GM21786 (cell line): ENCODE measurements around the gene ERBB2.
"Not testable (repeated sequence)": the region's sequence is repeated elsewhere in the genome, so short reads cannot be mapped to it uniquely, and the experiment has no call there.

Source experiments
- ATAC-seq: cut with Tn5 transposase; IDR thresholded peaks from one replicate; pipeline ENCODE4 v1.9.1; 2021; ENCODE audit not compliant: unreplicated experiment

Gene ERBB2

DNA sequence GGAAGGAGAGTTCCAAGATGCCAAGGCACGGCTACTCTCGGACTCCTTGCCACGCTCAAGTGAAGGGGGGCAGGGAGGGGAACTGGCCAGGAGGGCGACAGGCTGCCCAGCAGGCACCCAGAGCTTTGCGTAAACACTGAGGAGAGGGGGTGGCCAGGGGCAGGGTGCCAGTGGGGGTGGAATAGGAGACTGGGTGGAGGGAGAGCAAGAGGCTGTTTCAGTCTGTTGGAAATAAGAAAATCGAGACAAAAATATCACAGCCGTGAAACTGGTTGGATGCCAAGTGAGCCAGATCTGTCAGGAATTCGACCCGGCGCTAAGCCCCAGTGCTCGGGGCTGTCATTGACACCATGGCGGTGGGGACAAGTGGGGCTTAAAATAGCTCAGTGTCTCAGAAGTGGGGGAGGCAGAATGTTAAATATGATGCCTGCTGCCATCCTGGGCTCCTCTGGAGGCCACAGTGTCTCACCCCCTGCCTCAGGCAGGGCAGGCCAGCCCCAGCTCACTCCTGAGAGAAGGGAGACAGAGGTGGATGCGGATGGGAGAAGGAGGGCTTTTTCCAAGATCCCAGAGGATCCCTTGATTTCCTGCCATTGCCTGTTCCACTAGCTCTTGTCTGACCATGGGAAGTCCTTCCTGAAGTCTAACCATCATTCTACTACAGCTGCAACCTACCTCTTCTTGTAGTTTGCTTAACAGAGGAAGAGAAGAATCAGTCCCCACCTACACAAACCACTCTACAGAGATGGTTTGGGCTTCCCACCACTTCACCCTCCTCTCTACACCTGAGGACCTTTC, 22.1 kb upstream of the ERBB2 start:
- ATAC-seq = no peak

DNA sequence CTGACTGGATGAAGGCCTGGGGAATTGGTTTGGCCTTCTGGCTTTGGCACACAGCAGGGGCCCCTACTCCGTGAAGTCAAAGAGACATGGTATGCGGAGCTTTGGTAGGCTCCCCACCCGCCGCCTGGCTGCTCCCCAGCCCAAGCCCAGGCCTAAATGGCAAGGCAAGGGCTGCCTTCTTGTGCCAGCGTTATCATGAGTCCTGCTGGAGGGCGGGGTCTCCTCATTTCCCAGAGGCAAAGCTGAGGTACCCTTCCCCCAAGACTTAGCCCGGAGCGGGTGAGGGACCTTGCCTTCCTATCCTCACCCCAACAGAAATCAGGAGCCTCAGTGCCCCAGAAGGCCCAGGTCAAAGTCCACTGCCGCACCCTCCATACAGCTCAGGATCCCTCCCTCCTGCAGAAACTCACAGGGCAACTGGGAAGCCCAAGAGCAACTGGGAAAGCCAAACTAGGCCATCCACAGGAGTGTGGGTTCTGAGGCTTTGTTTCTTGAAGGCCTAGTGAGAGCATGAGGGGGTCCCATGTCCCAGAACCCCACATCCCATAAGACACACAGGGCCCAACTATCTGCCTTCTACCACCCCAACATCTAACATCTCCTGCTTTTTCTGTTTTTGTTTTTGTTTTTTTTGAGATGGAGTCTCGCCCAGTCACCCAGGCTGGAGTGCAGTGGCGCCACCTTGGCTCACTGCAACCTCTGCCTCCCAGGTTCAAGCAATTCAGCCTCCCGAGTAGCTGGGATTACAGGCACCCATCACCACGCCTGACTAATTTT, 21.3 kb upstream of the ERBB2 start:
- ATAC-seq = no peak

DNA sequence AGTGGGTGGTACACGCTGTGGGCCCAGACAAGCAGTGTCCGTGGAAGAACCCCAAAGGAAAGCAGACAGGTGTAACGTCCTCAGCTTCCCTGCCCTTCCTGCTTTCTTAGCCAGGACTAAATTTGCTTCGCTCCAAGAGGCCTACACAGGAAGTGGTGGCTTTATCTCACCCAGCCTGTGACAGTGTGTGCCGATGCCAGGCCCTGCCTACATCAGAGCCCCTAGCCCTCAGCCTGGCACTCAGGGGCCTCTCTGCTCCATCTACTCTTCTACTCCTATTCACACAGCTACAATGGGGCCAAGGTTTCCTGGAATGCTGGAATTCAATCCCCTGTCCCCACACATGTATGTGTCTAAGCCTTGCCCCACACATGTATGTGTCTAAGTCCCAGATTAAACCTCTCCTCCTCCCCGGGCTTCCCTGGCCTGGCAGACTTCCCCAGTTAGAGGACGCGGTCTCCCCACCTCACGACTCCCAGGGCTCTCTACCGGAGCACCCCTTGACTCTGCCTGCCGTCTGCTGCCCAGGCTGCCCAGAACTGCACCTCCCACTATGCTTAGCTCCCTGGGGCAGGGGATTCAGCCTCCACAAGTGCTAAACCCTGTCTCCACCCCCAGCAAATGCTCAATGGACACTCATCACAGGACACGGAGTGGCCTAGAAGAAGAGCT, 20.2 kb upstream of the ERBB2 start:
- no peak for ATAC-seq

DNA sequence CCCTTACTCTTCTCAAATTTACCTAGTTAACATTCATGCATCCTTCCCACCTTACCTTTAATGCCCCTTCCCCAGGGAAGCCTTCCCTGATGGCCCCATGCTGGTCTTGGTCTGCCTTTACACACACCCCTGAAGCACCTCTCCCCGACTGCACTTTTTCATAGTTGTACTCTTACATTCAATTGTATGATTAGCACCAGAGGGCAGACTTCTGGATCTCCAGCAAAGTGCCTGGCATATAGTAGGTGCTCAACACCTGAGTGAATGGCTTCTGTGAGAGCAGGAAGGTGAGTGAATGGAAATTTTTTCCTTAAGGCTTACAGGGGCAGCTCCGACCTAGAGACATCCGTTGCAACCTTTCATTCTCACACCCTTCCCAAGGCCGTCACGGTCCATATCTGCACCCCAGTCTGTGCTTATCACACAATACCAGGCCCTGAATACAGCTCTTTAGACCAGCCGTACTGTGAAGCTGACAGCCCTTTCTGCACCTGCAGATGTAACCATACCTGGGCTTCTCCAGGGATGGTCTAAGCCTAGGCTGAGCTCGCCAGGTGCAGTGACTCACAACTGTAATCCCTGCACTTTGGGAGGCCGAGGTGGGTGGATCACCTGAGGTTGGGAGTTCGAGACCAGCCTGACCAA, 16.4 kb upstream of the ERBB2 start:
- no peak for ATAC-seq

DNA sequence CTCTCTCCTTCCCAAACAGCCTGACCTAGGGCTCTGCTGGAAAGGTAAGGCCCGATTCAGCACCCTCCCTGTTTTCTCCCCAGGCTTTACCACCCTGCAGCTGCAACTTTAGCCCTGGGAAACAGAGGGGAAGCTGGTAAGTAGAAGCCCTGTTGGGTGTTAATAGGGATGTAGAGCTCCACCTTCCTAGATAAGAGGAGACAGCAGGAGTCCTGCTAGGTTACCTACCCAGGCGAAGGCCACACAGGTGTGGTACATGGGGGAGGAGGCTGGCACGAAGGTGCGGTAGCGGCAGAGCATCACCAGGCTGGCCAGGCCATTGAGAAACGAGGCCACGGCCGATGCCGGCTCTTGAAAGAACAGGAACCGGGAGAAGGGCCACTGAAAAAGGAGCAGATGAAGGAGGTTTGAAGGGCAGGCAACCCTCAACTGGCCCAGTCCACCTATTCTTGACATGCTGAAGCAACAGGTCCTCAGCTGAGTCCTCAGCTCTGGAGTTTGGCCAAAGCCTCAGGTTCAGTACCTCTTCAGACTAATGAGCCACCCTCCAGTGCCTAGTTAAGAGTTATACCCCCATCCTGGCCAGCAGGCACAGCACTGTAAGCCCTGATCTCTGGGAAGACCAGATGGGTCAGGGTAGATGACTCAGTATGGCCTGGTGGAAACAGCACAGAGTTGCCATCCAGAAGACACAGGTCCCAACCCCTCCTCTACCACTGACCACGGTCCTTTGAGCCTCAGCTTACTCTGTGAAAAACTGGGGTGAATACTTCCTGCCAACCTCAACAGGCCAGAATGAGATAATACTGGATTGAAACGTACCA, 15.3 kb upstream of the ERBB2 start:
- no peak for ATAC-seq

DNA sequence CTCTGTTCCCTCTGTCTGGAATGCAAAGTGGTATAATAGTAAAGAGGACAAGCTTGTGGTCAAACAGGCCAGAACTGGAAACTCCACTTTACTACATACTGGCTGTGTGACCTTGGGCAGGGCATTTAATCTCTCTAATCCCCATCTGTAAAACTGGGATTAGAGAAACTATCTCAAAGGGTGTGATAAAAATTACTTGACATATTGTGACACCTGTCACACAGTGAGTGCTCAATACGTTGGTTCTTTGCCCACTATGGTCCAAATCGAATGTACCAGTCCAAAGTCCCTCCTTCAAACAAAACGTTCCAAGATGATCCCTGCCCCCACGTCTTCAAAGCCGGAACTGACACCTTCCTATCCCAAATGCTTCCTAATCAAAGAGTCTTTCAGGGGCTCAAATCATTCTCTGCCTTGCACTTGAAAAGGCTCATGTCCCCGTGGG, 12.7 kb upstream of the ERBB2 start:
- no peak for ATAC-seq

DNA sequence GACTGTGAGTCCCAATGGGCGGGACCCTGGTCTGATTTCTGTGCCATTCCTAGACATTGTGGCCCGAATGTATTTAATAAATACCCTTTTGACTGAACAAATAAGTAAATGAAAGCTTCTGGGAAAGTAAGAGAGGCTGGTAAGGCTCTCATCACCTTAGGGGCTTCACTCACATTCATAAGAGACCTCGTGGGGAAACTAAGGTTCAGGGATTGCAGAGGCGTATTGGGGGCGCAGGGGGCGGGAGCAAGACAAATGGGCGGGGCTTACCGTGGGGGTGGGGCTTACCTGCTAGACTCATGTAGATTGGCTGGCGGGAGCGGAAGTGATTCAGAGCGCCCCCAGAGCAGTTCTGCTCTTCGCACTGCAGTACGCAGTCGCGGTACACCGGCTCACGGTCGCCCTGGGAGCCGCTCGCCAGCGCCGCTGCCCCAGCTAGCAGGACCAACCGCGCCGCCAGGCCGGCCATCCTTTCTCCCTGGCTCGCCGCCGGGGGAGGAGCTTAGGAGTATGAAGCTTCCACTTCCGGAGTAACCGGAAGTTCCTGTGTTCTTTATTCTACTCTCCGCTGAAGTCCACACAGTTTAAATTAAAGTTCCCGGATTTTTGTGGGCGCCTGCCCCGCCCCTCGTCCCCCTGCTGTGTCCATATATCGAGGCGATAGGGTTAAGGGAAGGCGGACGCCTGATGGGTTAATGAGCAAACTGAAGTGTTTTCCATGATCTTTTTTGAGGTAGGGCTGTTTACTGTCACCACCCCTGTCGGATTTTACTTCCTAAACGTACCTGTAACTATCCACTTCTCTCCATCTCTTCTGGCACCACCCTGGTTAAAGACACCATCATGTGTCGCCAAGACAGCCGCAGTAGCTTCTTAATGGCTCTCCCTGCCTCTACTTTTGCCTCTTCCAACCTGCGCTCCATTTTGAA, 12.1 kb upstream of the ERBB2 start, which contains the start of gene PGAP3:
TSS of gene PGAP3 (minus strand) at position 512 of the 929 bp plus-strand sequence. CDS start at position 469, 43 bp downstream.
- peak; percentile 80 for ATAC-seq

DNA sequence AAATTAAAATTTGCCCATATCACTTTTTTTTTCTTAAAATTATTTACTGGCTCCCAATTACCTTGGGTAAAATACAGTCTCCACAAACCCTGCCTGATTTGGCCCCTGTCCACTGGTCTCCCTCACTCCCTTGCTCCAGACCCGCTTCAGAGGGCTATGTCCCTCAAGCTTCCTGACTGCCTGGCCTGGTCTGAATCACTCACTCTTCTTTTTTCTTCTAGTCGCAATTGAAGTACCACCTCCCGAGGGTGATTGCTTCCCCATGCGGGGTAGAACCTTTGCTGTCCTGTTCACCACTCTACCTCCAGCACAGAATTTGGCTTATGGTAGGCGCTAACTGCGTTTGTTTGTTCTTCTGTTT, 11.4 kb upstream of the ERBB2 start:
- ATAC-seq = no peak

DNA sequence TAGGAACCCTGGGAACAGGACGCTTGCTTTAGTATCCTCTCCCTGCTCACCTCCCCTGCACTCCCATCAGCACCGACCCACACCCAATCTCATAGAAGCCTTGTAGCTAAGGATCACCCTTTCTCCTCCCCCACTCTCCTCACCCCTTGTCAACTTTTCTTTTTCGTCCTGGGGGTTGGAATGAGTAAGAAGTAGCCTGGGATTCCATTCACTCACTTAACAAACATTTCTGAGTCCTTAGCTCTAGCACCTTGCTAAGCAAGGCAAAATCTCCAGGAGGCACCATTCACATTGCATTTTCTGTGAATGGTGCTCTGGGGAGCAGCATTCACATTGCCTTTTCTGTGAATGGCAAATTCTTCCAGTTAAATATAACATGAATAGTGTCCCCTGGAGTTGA, 10.9 kb upstream of the ERBB2 start:
- ATAC-seq = no peak

DNA sequence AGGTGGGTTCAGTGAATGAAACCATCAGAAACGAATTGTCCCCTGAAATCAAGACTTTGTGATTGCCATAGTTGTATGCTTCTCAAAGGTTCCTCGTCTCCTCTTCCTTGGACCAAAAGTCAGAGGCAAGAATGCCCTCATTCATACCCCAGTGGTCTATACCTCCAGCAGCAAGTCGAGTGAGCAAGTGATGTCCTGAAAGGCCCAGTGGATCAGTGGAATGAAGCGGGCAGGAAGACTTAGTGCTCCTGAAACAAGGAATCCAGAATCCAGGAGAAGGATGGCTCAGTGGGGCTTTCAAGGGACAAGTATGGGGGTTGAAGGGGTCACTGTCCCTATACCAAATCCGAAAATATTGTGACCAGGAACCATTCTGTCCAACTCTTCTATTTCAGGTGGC, 5.3 kb upstream of the ERBB2 start:
- ATAC-seq = no peak

DNA sequence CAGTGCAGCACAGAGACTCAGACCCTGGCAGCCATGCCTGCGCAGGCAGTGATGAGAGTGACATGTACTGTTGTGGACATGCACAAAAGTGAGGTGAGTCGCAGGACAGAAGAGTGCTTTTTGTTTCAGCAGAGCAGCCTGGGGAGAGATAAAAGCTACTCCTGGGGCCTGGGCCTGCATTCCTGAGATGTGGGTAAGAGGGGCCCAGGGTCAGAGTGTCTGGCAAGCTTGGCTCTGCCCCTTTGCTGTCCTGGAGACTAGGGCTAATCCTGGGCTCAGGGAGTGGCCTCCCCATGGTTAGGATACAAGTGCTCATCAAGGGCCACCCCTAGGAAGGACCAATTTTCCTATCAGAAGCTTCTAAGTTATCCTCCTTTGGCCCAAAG, 4.8 kb upstream of the ERBB2 start:
- no peak for ATAC-seq

DNA sequence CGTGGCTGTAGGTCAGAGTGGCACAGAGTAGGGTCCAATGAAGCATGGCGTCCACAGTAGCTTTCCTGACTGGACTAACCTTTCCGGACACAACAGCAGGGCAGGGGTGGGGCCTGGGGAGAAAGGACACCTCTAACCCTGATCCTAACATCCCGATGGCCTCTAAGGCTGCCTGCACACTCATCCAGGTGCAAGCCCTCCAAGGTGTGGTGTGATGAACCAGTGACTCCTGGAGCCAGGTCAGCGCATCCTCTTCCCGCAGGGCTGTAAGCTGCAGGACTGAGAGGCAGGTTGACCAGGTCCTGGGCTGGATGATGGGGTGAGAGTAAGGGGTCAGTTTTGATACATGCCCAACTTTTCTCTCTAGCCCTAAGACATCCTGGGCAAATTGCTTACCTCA, 3.1 kb upstream of the ERBB2 start:
- ATAC-seq = no peak

DNA sequence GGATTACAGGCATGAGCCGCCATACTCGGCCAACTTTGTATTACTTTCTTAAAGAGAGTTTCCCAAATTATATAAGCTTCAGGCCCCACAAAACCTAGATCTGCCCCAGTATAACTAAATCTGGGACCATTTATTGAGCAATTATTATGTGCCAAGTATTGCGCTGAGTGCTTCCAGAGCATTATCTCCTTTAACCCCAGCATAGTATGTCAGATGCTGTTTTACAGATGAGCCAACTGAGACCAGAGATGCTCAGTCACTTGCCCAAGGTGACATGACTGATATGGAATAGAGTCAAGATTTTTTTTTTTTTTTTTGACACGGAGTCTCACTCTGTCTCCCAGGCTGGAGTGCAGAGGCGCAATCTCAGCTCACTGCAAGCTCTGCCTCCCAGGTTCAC, 1.9 kb upstream of the ERBB2 start:
- no peak for ATAC-seq

DNA sequence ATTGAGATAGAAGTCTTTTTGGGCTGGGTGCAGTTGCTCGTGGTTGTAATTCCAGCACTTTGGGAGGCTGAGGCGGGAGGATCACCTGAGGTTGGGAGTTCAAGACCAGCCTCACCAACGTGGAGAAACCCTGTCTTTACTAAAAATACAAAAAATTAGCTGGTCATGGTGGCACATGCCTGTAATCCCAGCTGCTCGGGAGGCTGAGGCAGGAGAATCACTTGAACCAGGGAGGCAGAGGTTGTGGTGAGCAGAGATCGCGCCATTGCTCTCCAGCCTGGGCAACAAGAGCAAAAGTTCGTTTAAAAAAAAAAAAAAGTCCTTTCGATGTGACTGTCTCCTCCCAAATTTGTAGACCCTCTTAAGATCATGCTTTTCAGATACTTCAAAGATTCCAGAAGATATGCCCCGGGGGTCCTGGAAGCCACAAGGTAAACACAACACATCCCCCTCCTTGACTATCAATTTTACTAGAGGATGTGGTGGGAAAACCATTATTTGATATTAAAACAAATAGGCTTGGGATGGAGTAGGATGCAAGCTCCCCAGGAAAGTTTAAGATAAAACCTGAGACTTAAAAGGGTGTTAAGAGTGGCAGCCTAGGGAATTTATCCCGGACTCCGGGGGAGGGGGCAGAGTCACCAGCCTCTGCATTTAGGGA, 577 bp upstream of the ERBB2 start:
- not testable (repeated sequence) for ATAC-seq

DNA sequence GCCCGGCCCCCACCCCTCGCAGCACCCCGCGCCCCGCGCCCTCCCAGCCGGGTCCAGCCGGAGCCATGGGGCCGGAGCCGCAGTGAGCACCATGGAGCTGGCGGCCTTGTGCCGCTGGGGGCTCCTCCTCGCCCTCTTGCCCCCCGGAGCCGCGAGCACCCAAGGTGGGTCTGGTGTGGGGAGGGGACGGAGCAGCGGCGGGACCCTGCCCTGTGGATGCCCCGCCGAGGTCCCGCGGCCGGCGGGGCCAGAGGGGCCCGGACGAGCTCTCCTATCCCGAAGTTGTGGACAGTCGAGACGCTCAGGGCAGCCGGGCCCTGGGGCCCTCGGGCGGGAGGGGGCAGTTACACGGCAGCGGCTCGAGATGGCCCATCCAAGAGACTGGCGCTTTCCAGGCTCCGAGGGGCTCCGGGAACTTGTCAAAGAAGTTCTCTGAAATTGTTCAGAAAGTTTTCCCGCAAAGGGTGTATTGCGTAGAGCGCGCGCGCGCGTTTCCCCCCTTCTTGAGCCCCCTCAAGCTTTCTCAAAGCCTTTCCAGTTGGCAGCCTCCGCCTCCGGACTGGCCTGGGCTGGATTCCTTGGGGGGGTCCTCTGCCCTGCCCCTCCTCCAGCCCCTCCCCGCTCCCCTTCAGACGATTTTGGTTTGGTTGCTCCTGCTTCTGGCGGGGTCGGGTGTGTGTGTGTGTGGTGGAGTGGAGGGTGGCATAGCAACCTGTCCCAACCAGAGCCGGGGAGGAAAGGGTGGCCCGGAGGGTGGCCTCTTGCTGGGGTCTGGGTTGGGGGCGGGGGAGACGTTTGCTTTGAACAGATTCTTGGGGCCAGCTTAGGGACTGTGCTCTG, 504 bp downstream of the ERBB2 start:
- no peak for ATAC-seq

DNA sequence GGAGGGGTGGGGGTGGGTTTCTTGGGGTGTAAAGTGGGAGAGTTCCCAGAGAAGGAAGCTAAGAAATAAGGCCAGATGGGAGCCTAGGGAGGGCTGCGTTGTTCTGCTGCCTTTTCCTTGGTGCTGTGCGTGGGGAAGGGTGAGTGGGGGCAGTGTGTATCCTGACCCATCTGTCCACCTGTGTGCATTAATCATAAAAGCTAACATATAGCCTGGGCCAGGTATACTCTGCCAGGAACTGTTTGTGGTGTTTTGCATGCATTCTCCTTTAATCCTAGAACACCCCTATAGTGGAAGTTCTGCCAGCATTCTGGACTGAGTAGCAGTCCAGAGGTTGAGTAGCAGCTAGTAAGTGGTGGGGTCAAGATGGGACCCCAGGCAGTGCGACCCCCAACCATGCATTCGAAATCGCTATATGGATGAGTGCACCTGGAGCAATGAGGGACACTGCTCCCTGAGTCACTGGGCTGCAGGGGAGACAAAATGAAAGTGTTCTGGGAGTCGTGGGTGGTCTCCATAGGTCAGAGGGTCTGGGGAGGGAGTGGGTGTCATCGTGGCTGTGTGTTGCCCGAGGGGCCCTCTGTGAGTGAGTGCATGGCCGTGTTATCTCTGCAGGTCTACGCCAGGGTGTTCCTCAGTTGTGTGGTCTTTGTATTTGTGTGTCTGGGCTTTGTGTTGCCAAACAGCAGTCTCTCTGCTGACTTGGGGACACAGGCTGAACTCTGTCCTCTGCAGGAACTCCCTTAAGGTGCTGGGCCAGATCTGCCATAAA, 1.3 kb downstream of the ERBB2 start:
- no peak for ATAC-seq

DNA sequence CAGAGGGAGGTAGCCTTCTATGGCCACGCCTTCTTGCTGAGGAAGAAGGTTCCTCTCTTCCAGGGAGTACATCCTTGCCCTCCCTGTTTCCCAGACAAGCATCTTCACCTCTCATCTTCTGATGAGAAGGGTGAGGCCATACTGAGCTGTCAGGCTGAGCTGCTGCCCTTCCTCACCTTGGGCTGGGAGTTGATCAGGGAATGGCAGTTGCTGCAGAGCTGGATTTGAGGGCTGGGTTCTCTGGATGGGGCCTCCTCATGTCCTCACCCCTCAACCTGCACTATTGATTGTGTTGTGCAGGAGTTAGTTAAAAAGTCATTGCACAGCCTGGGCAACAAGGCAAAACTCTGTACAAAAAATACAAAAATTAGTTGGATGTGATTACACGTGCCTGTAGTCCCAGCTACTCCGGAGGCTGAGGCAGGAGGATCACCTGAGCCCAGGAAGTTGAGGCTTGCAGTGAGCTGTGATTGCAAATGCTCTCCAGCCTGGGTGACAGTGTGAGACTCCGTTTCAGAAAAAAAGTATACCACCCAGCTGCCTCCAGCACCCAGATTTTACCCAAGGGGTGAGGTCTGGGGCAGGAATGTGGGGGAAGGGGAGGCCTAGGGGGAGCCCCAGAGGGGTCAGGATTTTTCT, 2.0 kb downstream of the ERBB2 start:
- ATAC-seq = no peak
